ENCODE results near the gene ST7. TPM values are rescaled to one million over a fixed set of nuclear protein-coding genes. Genes with fewer than 3 reads are reported as not detected.

ST7 gene
- polyA plus RNA-seq, 1 donor (not counting 4 experiments of a cell fraction or from before 2014, with no cell fraction given), result 16.9 TPM

DNA sequence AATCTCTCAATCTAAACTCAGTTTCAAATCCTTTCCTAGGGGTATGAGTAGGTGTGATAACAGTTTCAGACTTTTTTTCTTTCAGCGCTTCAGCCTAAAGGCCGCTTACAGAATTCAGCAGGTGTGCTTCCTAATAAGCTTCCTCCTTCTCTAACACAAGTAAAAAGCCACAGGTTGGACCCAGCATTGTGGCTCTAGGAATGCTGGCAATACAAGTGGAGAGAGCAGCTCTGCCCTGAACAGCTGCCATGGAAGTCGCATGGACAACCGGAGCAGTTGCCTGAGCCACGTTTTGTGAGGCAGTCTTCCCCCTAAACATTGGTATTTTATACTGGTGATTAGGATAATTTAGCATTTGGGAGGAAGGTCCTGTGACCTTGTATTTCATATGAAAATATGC lies 83.5 kb downstream of the ST7 start:
- no peak overlapping the region for H2AFZ ChIP-seq (ENCODE audit: control insufficient read depth, low read length)
- DNase-seq (ENCODE audit: low read depth, low spot score) (no peak), FAIRE-seq (no peak)
- H3K9me1 ChIP-seq (ENCODE audit: control insufficient read depth, extremely low read depth, insufficient read depth, low read length), result no peaks in the 10 kb centered on the region
- no peak overlapping the region for H3K9ac ChIP-seq (ENCODE audit: control insufficient read depth, extremely low read depth, insufficient read depth, low read length)
- H3K9me3 ChIP-seq (ENCODE audit: control insufficient read depth, low read depth, low read length), result no peaks in the 10 kb centered on the region
- H3K4me2 ChIP-seq (ENCODE audit: control insufficient read depth, extremely low read depth, insufficient read depth, low read depth, low read length), result no peak overlapping the region
- dilution Hi-C loops (cut with MboI; ENCODE audit: extremely low pct_ligation_motif_present, low sequenced_read_pairs), result no loop called here
- H3K36me3 ChIP-seq (ENCODE audit: control insufficient read depth in 2 of 2, extremely low read depth in 1 of 2, insufficient read depth in 2 of 2, low read length in 2 of 2), result no peaks in the 10 kb centered on the region
- no peaks in the 10 kb centered on the region for H3K4me1 ChIP-seq (ENCODE audit: control insufficient read depth, extremely low read depth, insufficient read depth, low read length)
- H3K4me3 ChIP-seq (ENCODE audit: control insufficient read depth in 2 of 3, extremely low read depth in 1 of 3, insufficient read depth in 2 of 3, low read depth in 1 of 3, low read length in 3 of 3), result no peak overlapping the region
- no peaks in the 10 kb centered on the region for H4K20me1 ChIP-seq (ENCODE audit: control insufficient read depth, extremely low read depth, insufficient read depth, low read length)
- no peaks in the 10 kb centered on the region for H3K79me2 ChIP-seq (ENCODE audit: control insufficient read depth, insufficient read depth, low read length)
- no peak overlapping the region for H3K27ac ChIP-seq (ENCODE audit: control insufficient read depth, insufficient read depth, low read length)
- no peak for TF ChIP-seq EZH2 (IDR thresholded peaks at IDR 0.05; ENCODE audit: low read length)
- TF ChIP-seq, protein P1, sequence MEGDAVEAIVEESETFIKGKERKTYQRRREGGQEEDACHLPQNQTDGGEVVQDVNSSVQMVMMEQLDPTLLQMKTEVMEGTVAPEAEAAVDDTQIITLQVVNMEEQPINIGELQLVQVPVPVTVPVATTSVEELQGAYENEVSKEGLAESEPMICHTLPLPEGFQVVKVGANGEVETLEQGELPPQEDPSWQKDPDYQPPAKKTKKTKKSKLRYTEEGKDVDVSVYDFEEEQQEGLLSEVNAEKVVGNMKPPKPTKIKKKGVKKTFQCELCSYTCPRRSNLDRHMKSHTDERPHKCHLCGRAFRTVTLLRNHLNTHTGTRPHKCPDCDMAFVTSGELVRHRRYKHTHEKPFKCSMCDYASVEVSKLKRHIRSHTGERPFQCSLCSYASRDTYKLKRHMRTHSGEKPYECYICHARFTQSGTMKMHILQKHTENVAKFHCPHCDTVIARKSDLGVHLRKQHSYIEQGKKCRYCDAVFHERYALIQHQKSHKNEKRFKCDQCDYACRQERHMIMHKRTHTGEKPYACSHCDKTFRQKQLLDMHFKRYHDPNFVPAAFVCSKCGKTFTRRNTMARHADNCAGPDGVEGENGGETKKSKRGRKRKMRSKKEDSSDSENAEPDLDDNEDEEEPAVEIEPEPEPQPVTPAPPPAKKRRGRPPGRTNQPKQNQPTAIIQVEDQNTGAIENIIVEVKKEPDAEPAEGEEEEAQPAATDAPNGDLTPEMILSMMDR (optimal IDR thresholded peaks at IDR 0.05 in 1 of 3, IDR thresholded peaks at IDR 0.05 in 1 of 3, conservative IDR thresholded peaks at IDR 0.05 in 1 of 3; ENCODE audit: extremely low read depth in 1 of 3, insufficient read depth in 2 of 3, low read length in 3 of 3), result no peak
- no peaks in the 10 kb centered on the region for H3K27me3 ChIP-seq (ENCODE audit: control insufficient read depth, extremely low read depth, insufficient read depth, low read length)

DNA sequence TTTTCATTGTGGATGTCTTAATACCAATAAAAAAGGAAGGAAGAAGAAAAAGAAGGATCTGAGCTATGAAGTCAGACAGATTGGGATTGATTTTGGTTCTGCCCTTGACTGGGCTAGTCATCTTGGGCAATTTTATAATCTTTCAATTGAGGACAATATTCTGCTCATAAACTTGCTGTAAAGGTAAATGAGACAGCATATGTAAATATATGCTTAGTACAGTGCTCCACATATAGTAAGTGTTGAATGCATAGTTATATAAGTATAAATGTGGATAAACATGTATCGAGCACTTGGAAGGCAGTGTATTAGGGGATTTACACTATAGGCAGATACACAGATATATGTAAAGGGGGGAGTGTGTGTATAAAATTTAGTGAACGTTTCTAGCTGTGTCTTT lies 85.1 kb downstream of the ST7 start:
- H3K36me3 ChIP-seq (ENCODE audit: control insufficient read depth in 2 of 2, extremely low read depth in 1 of 2, insufficient read depth in 2 of 2, low read length in 2 of 2), result no peaks in the 10 kb centered on the region
- TF ChIP-seq EZH2 (IDR thresholded peaks at IDR 0.05; ENCODE audit: low read length), result no peak
- TF ChIP-seq, protein P1 (optimal IDR thresholded peaks at IDR 0.05 in 1 of 3, IDR thresholded peaks at IDR 0.05 in 1 of 3, conservative IDR thresholded peaks at IDR 0.05 in 1 of 3; ENCODE audit: extremely low read depth in 1 of 3, insufficient read depth in 2 of 3, low read length in 3 of 3), result no peak
- H3K9me3 ChIP-seq (ENCODE audit: control insufficient read depth, low read depth, low read length), result no peaks in the 10 kb centered on the region
- H3K9me1 ChIP-seq (ENCODE audit: control insufficient read depth, extremely low read depth, insufficient read depth, low read length), result no peaks in the 10 kb centered on the region
- H3K79me2 ChIP-seq (ENCODE audit: control insufficient read depth, insufficient read depth, low read length), result no peaks in the 10 kb centered on the region
- FAIRE-seq (no peak), DNase-seq (ENCODE audit: low read depth, low spot score) (no peak)
- H3K4me2 ChIP-seq (ENCODE audit: control insufficient read depth, extremely low read depth, insufficient read depth, low read depth, low read length), result no peak overlapping the region
- H3K9ac ChIP-seq (ENCODE audit: control insufficient read depth, extremely low read depth, insufficient read depth, low read length), result no peak overlapping the region
- no peak overlapping the region for H2AFZ ChIP-seq (ENCODE audit: control insufficient read depth, low read length)
- H3K27ac ChIP-seq (ENCODE audit: control insufficient read depth, insufficient read depth, low read length), result no peak overlapping the region
- no peaks in the 10 kb centered on the region for H3K27me3 ChIP-seq (ENCODE audit: control insufficient read depth, extremely low read depth, insufficient read depth, low read length)
- H4K20me1 ChIP-seq (ENCODE audit: control insufficient read depth, extremely low read depth, insufficient read depth, low read length), result no peaks in the 10 kb centered on the region
- no peak overlapping the region for H3K4me3 ChIP-seq (ENCODE audit: control insufficient read depth in 2 of 3, extremely low read depth in 1 of 3, insufficient read depth in 2 of 3, low read depth in 1 of 3, low read length in 3 of 3)
- H3K4me1 ChIP-seq (ENCODE audit: control insufficient read depth, extremely low read depth, insufficient read depth, low read length), result no peaks in the 10 kb centered on the region
- dilution Hi-C loops (cut with MboI; ENCODE audit: extremely low pct_ligation_motif_present, low sequenced_read_pairs), result no loop called here
